Immature natural killer cell (primary cell): ENCODE measurements around the gene EYS. TPM values are rescaled to one million over a fixed set of nuclear protein-coding genes. Genes with fewer than 3 reads are reported as not detected.
"Not testable (repeated sequence)": the region's sequence is repeated elsewhere in the genome, so short reads cannot be mapped to it uniquely, and the experiment has no call there.

ENCODE experiments used
- DNase-seq, 3 donors: peaks; one replicate each; pipeline ENCODE4 v3.0.0; 2022; ENCODE audit warnings: mixed read lengths in 1 of 3
- H3K27ac Mint-ChIP-seq, 6 donors: one replicate each; pipeline ENCODE4 v1.8.0; 2020; ENCODE audit warnings: mixed read lengths in 6 of 6, mild to moderate bottlenecking in 5 of 6, inconsistent platforms in 4 of 6, moderate library complexity in 3 of 6
- H3K27me3 Mint-ChIP-seq, 3 donors: one replicate each; pipeline ENCODE4 v1.8.0; 2020 to 2021; ENCODE audit warnings: low read depth in 3 of 3, mild to moderate bottlenecking in 3 of 3, mixed read lengths in 3 of 3, moderate library complexity in 3 of 3, inconsistent platforms in 1 of 3
- H3K36me3 Mint-ChIP-seq, 3 donors: one replicate each; pipeline ENCODE4 v1.8.0; 2020; ENCODE audit warnings: mixed read lengths in 3 of 3, inconsistent platforms in 2 of 3, mild to moderate bottlenecking in 2 of 3
- H3K4me1 Mint-ChIP-seq, 2 donors: one replicate each; pipeline ENCODE4 v1.8.0; 2020; ENCODE audit warnings: inconsistent platforms in 2 of 2, mild to moderate bottlenecking in 2 of 2, mixed read lengths in 2 of 2, moderate library complexity in 1 of 2
- H3K4me3 Mint-ChIP-seq, 5 donors: one replicate each; pipeline ENCODE4 v1.8.0; 2020; ENCODE audit warnings: mild to moderate bottlenecking in 5 of 5, mixed read lengths in 5 of 5, inconsistent platforms in 3 of 5, moderate library complexity in 3 of 5
- H3K9me3 Mint-ChIP-seq, 6 donors: one replicate each; pipeline ENCODE4 v1.8.0; 2020; ENCODE audit warnings: mild to moderate bottlenecking in 6 of 6, mixed read lengths in 6 of 6, inconsistent platforms in 4 of 6, moderate library complexity in 3 of 6
- polyA plus RNA-seq, 3 donors: library from polyadenylated mRNA; unstranded; fragments of 300-500 nt; fragmentation: Illumina TruSeq; gene quantifications; one replicate each; pipeline ENCODE4 v1.2.3, GENCODE V29; 2021

EYS gene
- polyA plus RNA-seq, 3 donors from 2014 or later, result not detected

DNA sequence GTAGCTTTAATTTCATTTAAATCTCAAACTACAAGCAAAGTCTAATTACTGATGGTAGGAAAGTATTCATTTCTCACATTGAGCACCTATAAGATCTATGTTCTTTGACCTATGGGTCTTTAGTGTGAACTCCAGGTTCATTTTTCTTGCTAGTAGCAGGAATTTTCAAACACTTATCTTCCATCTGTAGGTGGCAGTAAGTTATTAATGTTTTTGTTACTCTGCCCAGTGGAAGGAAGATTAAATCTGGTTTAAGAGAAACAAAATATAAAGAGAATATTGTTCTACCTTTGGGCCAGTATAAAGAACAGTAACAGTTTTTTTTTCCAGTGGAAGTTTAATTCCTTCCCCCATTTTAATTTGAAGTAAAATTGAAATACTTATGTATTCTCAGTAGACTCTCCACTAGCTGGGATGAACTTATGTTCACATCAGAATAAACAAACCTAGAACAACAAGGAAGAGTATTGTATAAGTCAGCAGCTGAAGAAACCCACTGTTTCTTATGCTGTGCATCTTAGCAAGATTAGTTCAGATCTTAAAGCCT is 1743.2 kb downstream of the EYS start:
- Mint-ChIP-seq H3K36me3 (no peaks in the 10 kb centered on the region), H3K9me3 (peaks cover 2 to 20% (median 5%) of the 10 kb centered on the region in 6 donors), H3K27me3 (no peaks in the 10 kb centered on the region), H3K4me1 (no peaks in the 10 kb centered on the region), H3K27ac (no peak overlapping the region), H3K4me3 (no peak overlapping the region)
- DNase-seq, result no peak

DNA sequence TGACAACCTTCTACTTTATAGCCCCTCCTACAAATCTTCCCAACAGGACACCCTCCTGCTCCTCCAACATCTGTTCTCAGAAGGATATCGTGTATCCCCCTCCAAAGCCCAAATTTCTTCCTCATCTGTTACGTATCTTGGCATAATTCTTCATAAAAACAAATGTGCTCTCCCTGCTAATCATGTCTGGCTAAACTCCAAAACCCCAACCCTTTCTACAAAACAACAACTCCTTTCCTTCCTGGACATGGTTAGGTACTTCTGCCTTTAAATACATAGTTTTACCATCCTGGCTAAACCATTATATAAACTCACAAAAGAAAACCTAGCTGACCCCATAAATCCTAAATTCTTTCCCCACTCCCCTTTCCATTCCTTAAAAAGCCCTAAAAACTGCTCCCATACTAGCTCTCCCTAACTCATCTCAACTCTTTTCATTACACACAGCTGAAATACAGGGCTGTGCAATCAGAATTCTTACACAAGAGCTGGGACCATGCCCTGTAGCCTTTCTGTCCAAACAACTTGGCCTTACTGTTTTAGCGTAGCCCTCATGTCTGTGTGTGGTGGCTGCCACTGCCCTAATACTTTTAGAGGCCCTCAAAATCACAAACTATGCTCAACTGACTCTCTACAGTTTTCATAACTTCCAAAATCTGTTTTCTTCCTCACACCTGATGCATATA is 1753.5 kb downstream of the EYS start:
- H3K27me3 Mint-ChIP-seq, H3K27ac Mint-ChIP-seq, H3K36me3 Mint-ChIP-seq, DNase-seq, H3K9me3 Mint-ChIP-seq, H3K4me3 Mint-ChIP-seq, H3K4me1 Mint-ChIP-seq: not testable (repeated sequence)

DNA sequence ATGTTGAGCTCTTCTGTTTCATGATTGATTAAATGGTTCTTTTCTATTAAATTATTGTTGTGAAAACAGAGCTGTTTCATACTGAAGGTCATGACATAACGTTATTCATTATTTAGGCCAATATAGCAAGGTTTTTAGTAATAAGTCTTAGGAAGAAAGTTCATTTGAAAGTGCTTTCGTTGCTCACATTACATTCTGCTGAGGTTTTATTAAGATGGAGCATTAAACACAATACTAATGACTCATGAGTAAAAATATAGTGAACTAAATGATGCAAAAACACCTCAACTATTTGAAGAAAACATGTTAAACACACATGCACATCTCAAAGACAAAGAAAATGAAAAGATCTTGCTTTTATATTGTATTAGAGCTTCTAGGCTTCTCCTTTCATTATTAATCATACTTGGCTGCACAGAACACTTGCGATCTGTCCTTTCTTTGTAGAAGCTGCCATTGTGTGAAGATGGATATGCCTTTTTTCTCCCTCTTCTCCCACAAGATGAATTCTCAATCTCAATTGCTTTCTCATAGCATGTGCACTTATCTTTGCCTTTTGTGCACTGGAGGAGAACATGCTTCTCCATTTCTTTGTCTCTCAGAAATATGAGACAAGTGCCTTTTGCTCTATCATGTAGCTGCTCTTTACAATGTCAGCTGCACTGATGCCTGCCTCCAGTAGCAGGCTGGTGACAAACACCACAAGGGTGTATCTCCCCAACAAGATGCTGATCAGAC is 1759.1 kb downstream of the EYS start:
- Mint-ChIP-seq H3K4me3 (no peak overlapping the region), H3K4me1 (no peaks in the 10 kb centered on the region), H3K27ac (no peak overlapping the region), H3K36me3 (no peaks in the 10 kb centered on the region), H3K9me3 (peaks cover 0 to 12% (median 1%) of the 10 kb centered on the region in 6 donors), H3K27me3 (no peaks in the 10 kb centered on the region)
- DNase-seq, result no peak

DNA sequence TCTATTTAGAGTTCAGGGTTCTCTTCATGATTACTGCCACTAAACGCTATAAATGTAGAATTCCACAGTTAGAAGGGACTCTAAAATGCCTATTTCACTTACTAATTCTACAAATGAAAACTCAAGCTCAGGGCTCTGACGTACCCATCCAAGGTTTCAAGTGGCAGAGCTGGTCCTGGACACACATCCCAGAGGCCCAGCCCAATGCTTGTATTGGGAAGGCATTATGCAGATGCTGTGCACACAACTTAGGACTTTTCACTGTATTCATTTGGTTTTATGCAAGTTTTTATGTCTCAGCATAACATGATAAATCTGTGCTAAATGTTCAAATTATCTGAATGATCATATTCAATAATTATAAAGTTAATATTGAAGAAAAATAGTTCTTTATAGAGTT is 1761.0 kb downstream of the EYS start:
- H3K9me3 Mint-ChIP-seq, result peaks cover 0 to 12% (median 2%) of the 10 kb centered on the region in 6 donors
- no peaks in the 10 kb centered on the region for H3K36me3 Mint-ChIP-seq
- no peak for DNase-seq
- H3K4me3 Mint-ChIP-seq, result no peak overlapping the region
- H3K27me3 Mint-ChIP-seq, result no peaks in the 10 kb centered on the region
- H3K4me1 Mint-ChIP-seq, result no peaks in the 10 kb centered on the region
- H3K27ac Mint-ChIP-seq, result no peak overlapping the region

DNA sequence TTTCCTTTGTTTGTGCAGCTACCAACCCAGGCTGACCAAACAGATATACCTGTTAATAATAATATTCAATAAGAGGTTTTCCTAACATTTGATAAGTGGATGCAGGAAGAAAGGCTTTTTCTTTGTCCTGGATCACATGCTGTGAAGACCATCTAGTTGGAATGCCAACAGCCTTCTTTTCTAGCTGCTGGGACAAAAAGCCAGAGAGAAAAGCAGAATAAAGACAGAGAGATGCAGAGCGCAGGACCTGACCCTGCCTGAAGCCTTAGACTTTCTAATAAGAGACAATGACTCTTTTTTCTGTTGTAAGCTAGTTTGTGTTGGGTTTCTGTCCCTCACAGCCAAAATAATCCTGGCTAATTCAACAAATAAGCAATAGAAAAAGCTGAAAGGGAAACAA is 1763.2 kb downstream of the EYS start:
- no peak for DNase-seq
- Mint-ChIP-seq H3K9me3 (peaks cover 0 to 15% (median 8%) of the 10 kb centered on the region in 6 donors), H3K27ac (no peak overlapping the region), H3K36me3 (no peaks in the 10 kb centered on the region), H3K4me3 (no peak overlapping the region), H3K27me3 (no peaks in the 10 kb centered on the region), H3K4me1 (no peaks in the 10 kb centered on the region)

DNA sequence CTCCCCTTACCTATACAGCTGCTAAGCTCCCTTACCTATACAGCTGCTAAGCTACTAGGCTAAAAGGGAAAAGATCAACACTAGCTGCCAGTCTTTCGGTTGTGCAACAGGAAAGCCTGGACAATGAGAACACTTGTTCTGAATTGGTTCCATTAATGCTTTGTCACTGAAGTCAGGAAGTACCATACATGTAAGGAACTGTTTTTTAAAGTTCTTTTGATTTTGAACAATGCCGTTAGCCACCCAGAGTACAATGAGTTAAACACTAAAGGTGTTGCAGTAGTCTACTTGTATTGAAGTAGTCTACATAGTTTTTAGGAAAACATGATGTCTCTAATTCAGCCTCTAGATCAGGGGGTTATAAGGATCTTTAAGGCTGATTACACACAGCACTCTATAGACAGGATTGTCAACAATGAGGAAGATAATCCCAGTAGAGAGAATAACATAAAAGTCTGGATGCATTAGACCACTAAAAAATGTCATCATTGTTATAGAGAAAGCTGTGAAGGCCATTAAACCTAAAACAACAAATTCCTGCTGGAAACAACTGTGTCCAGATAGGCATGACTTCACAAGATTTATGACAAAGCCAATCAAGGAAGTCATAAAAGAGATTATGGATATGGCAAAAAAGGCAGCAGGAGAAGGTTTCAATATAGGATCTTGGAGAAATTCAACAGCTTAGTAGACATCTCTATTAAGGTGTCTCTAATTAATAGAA is 1765.1 kb downstream of the EYS start:
- Mint-ChIP-seq H3K27ac (no peak overlapping the region), H3K27me3 (peaks cover 0 to 2% (median 0%) of the 10 kb centered on the region in 3 donors), H3K36me3 (no peaks in the 10 kb centered on the region), H3K4me3 (no peak overlapping the region), H3K9me3 (peaks cover 0 to 21% (median 8%) of the 10 kb centered on the region in 6 donors), H3K4me1 (no peaks in the 10 kb centered on the region)
- no peak for DNase-seq

DNA sequence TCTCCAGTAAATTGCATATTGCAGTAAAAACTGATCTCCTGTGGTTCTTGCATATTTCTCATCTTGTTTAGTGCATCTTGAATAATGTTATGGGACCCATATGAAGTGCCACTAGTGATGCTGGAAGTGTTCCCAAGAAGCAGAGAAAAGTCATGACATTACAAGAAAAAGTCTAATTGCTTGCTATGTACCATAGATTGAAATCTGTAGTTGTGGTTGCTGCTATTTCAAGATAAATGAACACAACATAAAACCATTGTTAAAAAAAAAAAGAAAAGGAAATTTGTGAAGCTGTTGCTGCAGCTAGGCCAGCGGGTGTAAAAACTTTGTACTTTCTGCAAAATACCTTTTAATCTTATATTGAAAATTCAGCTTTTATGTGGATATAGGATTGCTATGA is 1767.0 kb downstream of the EYS start:
- no peak overlapping the region for H3K4me3 Mint-ChIP-seq
- no peak overlapping the region for H3K27ac Mint-ChIP-seq
- no peaks in the 10 kb centered on the region for H3K36me3 Mint-ChIP-seq
- H3K4me1 Mint-ChIP-seq, result no peaks in the 10 kb centered on the region
- peaks cover 0 to 24% (median 12%) of the 10 kb centered on the region in 6 donors for H3K9me3 Mint-ChIP-seq
- DNase-seq, result no peak
- peaks cover 0 to 2% (median 0%) of the 10 kb centered on the region in 3 donors for H3K27me3 Mint-ChIP-seq

DNA sequence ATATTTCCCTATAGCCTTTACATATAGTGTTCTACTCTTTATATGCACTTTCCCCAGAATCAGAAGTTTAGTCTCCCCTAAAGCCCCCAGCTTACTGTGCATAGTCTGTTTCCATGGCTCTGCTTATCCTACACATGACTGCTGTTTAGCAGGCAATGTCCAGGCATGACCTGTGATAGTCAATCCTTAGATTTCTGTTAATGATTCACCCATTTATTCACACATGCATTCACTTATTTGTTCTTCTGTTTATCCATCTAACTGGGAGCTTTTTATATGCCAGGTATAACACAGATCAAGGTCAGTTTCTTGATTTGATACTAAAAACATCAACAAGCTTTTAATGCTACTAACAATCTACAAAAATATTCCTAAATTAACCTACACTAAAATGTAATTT is 1770.6 kb downstream of the EYS start:
- no peak overlapping the region for H3K4me3 Mint-ChIP-seq
- no peak overlapping the region for H3K27ac Mint-ChIP-seq
- H3K4me1 Mint-ChIP-seq, result no peaks in the 10 kb centered on the region
- H3K9me3 Mint-ChIP-seq, result peaks cover 0 to 30% (median 12%) of the 10 kb centered on the region in 6 donors
- DNase-seq, result no peak
- H3K36me3 Mint-ChIP-seq, result no peaks in the 10 kb centered on the region
- H3K27me3 Mint-ChIP-seq, result peaks cover 0 to 2% (median 0%) of the 10 kb centered on the region in 3 donors

DNA sequence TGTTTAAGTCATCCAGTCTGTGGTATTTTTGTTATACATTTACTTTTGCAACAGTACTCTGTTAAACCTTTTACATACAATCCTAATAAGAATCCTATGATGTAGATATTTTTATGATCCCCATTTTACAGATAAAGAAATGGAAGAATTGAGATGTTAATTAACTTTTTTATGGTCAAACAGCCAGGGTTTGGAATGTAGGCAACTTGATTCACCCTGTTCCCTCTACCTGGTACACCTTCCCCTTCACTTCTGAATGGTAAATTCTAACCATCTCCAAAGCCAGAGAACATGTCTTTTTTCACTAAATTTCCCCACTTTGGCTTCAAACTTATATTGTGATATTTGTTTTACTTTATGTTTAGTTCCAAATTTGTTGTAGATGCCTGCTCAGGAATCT is 1771.3 kb downstream of the EYS start:
- H3K4me1 Mint-ChIP-seq, result no peaks in the 10 kb centered on the region
- H3K36me3 Mint-ChIP-seq, result no peaks in the 10 kb centered on the region
- H3K27ac Mint-ChIP-seq, result no peak overlapping the region
- peaks cover 0 to 30% (median 11%) of the 10 kb centered on the region in 6 donors for H3K9me3 Mint-ChIP-seq
- H3K4me3 Mint-ChIP-seq, result no peak overlapping the region
- H3K27me3 Mint-ChIP-seq, result peaks cover 0 to 2% (median 0%) of the 10 kb centered on the region in 3 donors
- no peak for DNase-seq

DNA sequence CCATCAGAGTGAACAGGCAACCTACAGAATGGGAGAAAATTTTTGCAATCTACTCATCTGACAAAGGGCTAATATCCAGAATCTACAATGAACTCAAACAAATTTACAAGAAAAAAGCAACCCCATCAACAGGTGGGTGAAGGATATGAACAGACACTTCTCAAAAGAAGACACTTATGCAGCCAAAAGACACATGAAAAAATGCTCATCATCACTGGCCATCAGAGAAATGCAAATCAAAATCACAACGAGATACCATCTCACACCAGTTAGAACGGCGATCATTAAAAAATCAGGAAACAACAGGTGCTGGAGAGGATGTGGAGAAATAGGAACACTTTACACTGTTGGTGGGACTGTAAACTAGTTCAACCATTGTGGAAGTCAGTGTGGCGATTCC is 1773.1 kb downstream of the EYS start:
- H3K27me3 Mint-ChIP-seq, DNase-seq, H3K36me3 Mint-ChIP-seq, H3K4me3 Mint-ChIP-seq, H3K4me1 Mint-ChIP-seq, H3K27ac Mint-ChIP-seq: not testable (repeated sequence)
- peaks cover 0 to 21% (median 8%) of the 10 kb centered on the region in 6 donors for H3K9me3 Mint-ChIP-seq

DNA sequence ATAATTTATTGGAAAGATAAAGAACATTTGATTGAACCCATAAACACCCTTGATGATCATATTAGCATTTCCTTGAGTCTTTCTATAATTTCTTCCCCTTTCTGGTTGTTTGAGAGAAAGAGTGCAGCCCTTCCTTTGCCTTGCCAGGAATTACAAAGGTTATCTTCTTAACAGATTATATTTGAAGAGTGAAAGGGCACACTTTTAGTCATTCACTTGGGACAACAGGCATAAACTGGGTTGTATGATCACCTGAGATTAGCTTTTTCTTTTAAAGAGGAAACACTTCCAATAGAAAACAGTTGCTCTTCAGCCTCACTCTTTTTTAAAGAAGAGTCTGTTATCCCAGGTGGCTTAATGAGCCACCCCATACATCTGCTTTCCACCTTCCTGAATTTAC is 1776.2 kb downstream of the EYS start:
- no peaks in the 10 kb centered on the region for H3K36me3 Mint-ChIP-seq
- peaks cover 0 to 10% (median 2%) of the 10 kb centered on the region in 6 donors for H3K9me3 Mint-ChIP-seq
- H3K27me3 Mint-ChIP-seq, result no peaks in the 10 kb centered on the region
- no peak overlapping the region for H3K4me3 Mint-ChIP-seq
- no peak for DNase-seq
- H3K4me1 Mint-ChIP-seq, result no peaks in the 10 kb centered on the region
- H3K27ac Mint-ChIP-seq, result no peak overlapping the region

DNA sequence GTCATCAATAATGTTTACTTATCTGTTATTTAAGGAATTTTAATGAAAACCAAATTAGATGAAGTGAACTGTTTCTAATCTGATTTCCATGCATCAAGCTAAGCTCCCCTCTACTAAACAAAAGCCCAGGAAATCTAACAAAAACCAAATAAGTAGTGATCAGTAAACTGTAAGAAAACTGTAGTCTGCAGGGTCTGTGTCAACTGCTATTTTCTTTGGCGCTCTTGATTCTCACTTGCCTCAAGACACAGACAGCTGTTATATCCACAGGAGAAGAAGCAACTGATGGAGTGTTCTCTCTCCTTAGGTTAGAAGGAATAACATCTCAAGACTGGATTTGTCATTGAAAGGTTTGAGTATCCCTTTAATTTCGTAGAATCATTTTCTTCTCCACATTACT is 1777.9 kb downstream of the EYS start:
- no peak overlapping the region for H3K27ac Mint-ChIP-seq
- no peaks in the 10 kb centered on the region for H3K4me1 Mint-ChIP-seq
- H3K36me3 Mint-ChIP-seq, result no peaks in the 10 kb centered on the region
- H3K27me3 Mint-ChIP-seq, result no peaks in the 10 kb centered on the region
- H3K9me3 Mint-ChIP-seq, result peaks cover 0 to 6% (median 0%) of the 10 kb centered on the region in 6 donors
- DNase-seq, result no peak
- no peak overlapping the region for H3K4me3 Mint-ChIP-seq

DNA sequence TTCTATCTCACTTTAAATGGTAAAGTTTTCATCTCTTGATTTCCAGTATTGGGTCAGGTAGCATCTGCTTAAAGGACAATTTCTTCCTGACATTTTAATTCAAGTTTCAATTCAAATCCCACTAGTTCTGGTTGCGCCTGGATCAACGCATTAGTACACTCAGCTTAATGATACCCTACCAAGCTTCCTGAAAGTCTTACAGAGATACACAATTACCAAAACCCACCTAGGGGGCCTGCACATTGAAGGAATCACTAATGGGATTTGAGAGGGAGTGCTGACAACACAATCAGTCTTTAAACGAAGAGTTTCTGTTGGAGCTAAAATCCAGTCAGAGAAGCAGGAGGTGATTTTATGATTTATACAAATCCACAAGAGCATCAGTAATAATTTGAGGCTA is 1778.4 kb downstream of the EYS start:
- no peaks in the 10 kb centered on the region for H3K27me3 Mint-ChIP-seq
- H3K4me3 Mint-ChIP-seq, result no peak overlapping the region
- H3K27ac Mint-ChIP-seq, result no peak overlapping the region
- no peaks in the 10 kb centered on the region for H3K36me3 Mint-ChIP-seq
- no peaks in the 10 kb centered on the region for H3K4me1 Mint-ChIP-seq
- peaks cover 0 to 4% (median 0%) of the 10 kb centered on the region in 6 donors for H3K9me3 Mint-ChIP-seq
- DNase-seq, result no peak
